GM20431 (cell line): ENCODE data around the gene FRY.

Experiments used
- in situ Hi-C: fragments of 300-500 bp; cut with MseI, MboI; formaldehyde crosslinking; loops from one replicate; pipeline ENCODE4 v1.15.0; 2020; ENCODE audit warnings: low sequenced_read_pairs; ENCODE audit not compliant: unreplicated experiment

The FRY gene

GRCh38 chr13:32116210-32116609, 84.6 kb downstream of the FRY start:
- in situ Hi-C loops = no loop called here

- in situ Hi-C loops = no loop called here
Observed at GRCh38 chr13:32117001-32117400, 85.4 kb downstream of the FRY start.

- in situ Hi-C loops = no loop called here
Observed at GRCh38 chr13:32117701-32118100, 86.1 kb downstream of the FRY start.

GRCh38 chr13:32121316-32121715, 89.7 kb downstream of the FRY start:
- in situ Hi-C loops = no loop called here

- in situ Hi-C loops = no loop called here
Observed at GRCh38 chr13:32124743-32125142, 93.2 kb downstream of the FRY start.

DNA sequence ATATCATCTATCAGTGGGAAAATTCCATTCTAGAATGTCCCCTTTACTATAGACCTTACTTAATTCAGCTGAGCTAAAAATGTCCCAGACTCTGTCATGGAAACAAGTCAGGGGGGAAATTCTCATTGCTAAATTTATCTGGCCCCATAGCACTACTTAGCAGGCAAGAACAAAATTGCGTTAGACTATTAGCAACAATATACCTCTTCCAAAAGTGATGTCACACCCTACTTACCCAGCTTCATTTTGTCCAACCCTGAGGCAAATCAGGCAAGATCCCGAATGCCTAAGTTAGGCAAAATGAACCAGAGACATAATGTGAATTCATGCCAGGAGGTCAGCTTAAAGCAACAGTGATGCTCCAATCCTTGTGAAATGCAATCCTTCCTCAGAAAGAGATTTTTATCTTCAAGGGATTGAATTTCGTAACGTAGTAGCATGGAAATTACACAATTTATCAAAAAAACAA, 93.7 kb downstream of the FRY start:
- in situ Hi-C loops = no loop called here

DNA sequence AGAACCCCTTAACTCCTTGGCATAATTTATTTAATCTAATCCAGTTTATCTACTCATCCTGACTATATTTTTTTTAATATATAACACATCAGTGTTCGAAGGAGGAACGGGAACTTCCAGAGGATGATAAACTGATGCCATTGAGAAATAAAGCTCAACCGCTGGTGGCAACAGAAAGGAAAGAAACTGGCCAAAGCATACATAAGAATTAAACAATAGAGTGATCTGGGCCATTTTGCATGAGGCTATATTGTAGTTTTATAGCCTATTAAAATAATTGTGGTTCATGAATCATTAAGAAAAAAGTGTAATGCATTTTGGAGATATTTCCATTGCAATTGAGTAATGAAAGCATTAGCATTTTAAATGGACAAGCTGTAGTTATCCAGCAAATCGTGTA, 94.2 kb downstream of the FRY start:
- in situ Hi-C loops = no loop called here

DNA sequence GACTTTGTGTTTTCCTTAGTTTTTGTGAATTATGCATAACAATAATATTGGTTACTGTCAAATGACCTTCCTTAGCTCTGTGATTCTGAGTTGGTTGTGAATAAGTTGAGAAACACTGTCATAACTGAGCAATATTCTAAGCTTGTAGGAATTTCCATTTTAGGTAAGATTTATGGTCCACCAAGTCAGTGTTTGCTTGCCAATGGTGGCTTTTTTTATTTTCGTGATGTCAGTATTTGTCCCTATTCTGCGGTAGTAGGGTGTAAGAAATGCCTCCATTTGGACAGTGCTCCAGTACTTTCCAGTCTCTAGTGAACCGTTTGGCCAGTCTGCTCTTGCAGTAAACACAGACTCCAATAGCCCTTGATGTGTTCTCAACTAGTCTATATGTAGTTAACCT, 94.7 kb downstream of the FRY start:
- in situ Hi-C loops = no loop called here

DNA sequence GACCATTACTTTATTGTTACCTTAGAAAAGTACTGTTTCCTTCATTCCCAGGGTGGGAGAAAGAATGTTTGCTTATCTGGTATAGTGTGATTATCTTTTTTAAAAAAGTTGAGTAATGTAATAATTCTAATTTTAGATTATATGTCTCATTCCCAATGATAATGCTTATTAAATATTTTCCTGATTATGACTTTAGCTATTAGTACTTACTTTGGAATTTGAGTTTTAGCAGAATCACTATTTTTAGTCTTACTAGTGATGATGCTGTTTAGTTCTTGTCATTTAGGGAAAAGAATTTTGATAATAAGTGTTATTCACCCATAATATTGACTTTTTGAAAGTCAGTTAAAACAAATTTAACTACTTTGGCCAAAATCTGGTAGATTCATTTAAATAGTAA, 95.2 kb downstream of the FRY start:
- in situ Hi-C loops = no loop called here

GRCh38 chr13:32127691-32128090, 96.1 kb downstream of the FRY start:
- in situ Hi-C loops = no loop called here

DNA sequence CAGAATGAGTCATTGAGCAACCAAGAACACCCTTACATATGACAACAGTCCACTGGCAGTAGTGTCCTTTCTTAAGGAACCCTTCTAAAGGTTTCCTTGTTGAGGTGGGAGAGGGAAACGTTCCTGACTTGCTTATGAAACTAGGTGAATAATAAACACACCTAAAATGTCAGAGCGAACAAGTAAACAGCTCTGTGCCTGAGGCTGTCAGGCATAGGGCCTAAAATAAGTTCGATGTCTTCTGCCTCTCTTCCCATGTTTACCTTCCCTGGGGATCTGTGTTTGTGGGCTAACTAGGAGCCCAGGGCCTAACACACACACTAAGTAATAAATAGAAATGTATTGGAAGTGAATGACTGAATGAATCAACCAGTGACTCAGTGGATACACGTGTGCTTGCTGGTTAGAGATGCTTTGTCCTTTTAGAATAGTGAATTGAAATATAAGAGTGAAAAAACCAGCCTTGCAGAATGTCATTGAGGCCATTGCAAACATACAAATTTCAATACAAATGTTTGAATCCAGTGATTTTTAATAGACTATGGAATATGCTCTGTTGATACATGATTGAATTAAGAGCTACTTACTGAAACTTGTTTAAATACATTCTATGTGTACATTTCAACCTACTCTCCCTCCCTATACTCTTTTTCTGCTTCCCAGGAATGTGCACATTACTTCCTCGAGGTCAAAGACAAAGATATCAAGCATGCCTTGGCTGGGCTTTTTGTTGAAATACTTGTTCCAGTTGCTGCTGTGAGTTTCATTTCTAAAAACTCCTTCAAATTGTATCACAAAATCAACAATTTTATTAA, 102.9 kb downstream of the FRY start:
- in situ Hi-C loops = no loop called here

GRCh38 chr13:32135056-32135390, 103.4 kb downstream of the FRY start:
- in situ Hi-C loops = no loop called here

DNA sequence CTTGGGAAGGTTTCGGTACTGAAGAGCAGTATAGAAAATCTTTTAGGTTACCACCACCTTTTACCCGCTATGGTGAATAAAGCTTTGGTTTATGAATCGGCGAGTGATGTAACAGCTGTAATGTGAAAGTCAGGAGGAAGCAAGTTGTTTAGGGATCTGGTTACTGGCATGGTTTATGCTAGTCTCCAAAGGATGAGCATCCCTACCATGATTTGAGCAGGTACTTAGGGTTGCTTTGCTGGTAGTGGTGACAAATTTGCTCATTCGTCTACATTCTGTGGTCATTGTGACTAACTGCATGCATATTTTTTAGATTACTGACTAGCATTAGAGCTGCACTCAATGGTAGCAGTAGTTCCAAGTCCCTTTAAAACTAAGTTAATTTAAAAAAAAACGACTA, 104.1 kb downstream of the FRY start:
- in situ Hi-C loops = no loop called here

DNA sequence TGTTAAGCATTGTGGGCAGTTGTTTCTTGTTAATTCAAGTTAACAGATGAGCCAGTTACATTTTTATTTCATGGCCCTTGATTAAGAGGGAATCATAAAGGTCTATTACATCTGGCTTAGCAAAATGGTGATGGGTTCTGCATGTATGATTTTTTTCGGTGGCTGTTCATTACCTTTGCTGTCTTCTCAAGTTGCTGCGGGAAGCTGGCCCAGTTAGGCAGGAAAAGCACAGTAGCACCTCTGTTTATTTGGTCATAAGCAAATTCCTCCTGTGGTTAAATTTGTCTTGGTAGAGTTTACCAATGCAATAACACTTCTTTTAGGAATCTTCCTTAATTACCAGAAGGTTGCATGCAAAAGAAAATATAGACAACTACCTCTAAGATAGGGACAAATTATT, 104.5 kb downstream of the FRY start:
- in situ Hi-C loops = no loop called here

DNA sequence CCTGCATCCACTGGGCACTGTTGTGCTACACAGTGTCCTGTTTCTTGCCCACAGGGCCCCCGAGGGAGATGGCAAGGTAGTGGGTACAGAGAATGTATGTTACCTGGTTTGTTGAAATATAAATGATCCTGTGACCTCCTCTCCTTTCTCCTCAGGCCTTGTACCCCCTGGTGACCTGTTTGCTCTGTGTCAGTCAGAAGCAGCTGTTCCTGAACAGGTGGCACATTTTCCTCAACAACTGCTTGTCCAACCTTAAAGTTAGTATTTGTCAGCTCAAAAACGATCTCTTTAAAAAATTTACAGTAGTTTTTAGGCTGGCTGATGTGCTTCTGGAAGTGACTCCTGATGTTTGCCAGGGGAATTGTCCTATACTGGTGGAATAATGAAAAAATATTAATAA, 105.1 kb downstream of the FRY start:
- in situ Hi-C loops = no loop called here

- in situ Hi-C loops = no loop called here
Observed at GRCh38 chr13:32139251-32139650, 107.7 kb downstream of the FRY start.

DNA sequence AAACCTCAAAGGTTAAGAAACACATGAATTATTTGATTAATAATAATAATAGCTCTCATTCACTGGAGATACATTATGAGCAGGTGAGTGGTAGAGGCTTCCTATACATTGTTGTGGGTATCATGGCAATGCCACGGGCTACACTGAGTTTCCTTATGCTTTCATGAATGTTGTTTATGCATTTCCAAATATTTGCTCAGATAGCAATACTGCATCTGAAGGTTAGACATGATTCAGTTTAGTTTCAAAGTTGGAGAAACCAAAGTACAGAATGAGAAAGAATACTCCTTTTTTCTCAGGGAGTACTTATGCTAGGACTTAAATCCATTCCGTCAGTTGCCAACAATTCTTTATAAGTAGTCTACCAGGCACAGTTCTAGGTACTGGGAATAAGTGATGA, 108.5 kb downstream of the FRY start:
- in situ Hi-C loops = no loop called here

DNA sequence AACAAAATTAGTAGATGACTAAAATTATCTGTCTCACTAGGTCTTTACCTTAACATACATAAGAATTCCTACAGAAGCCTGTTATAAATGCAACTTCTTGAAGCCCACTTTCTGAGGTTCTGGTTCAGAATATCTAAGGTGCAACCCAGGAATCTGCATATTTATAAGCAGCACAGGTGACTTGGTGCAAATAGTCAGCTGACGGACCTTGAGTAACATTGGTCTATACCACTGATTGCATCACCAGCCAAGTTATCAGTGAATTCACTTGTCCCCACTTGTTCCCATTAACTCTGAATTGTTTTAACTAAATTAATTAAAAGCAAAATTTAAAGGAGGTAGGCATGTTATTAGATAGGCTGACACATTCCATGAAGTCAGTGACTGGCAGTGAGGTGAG, 109.9 kb downstream of the FRY start:
- in situ Hi-C loops = no loop called here

GRCh38 chr13:32142115-32142514, 110.5 kb downstream of the FRY start:
- in situ Hi-C loops = no loop called here

GRCh38 chr13:32142956-32143375, 111.4 kb downstream of the FRY start:
- in situ Hi-C loops = no loop called here

- in situ Hi-C loops = no loop called here
Observed at GRCh38 chr13:32147193-32147592, 115.6 kb downstream of the FRY start.

DNA sequence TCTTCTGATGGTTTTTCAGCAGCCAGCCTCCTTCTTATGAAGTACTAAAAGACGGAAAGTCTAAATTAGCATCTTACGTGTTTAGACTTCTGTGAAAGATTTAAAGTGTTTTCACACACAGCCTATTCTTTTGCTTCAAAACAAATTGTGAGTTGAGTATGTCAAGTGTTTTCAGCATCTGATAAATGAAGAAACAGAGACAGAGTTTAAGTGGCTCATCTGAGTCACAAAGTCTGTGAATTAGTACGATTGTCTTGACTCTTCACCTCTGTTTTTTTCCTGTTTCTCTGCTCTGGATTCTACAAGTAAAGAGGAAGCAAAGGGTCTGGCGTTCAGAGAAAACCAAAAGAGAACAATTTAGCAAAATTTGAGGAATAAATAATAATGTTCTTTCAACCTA, 116.4 kb downstream of the FRY start:
- in situ Hi-C loops = no loop called here
